GM19099 (cell line): ENCODE measurements around the gene TRAF7.

Experiments
- POLR2A ChIP-seq: IDR thresholded peaks from 3 replicates; pipeline ENCODE4 v1.6.1; 2011; ENCODE audit warnings: low read depth; ENCODE audit not compliant: insufficient read length; ENCODE audit errors: extremely low read depth

TRAF7 gene

DNA sequence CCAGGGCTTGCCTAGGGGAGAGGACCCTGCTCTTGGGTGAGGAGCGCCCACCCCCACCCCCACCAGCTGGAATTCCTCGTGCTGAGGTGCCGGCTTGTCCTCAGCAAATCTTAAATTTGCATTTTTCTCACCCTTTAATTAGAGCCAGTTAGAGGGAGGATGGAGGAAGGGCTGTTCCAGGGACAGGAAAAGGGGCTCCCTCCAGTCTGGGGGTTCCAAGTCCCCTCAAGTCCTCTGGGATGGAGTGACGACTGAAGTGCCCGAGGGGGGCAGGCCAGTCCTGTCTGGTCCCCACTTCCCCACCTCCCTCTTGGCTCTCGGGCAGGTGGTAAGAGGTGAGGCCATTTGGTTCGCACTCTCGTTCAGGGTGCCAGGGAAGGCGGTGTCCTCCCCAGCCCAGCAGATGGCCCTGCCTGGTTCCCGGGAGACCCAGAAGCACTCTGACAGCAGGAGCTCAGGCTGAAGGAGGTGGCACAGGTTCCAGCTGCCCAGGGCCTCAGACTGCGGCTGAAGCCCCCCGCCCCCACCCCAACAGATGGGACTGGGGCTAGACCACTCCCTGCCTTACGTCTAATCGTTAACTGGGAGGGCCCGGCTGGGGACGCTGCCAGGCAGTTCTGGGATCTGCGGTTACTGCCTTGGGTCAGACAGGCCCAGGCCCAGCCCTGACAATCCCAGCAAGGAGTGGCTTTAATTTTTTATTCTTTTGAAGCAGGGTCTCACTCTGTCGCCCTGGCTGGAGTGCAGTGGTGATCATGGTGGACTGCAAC, 5.0 kb upstream of the TRAF7 start:
- peak; percentile 30 for TF ChIP-seq POLR2A

DNA sequence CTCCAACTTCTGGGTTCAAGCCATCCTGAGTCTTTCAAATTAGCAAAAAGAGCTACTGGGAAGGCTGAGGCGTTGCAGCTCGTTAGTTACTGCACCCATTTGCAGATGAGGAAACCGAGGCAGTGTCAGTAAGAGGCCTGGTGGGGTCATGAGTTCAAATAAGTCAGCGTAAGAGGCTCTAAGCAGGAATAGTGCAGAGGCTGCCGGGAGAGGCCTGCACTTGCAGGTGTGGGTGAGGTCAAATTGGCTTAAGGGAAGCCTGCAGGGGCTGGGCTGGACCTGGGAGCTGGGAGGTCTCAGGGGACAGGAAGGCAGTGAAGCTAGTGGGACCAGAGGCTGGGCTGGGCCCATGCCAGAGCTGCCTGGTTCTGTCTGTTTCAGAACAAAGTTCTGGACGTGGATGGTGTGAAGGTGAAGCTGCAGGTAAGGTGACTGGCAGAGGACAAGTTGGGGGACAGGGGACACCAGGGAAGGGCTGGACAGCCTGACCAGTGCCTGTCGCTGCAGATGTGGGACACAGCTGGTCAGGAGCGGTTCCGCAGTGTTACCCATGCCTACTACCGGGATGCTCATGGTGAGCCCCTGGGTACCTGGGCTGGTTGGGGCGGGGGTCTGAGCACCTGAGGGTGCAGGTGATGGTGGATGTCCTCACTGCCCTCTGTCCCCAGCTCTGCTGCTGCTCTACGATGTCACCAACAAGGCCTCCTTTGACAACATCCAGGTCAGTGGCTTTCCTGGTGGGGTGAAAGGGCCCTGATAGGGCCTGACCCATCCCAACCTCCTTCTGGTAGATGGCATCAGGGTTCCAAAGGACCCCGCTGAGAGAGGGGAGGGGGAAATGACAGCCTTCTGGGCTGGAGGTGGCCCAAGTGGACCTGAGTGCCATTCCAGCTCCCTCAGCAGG, 4.1 kb upstream of the TRAF7 start:
- TF ChIP-seq POLR2A = peak; percentile 55

DNA sequence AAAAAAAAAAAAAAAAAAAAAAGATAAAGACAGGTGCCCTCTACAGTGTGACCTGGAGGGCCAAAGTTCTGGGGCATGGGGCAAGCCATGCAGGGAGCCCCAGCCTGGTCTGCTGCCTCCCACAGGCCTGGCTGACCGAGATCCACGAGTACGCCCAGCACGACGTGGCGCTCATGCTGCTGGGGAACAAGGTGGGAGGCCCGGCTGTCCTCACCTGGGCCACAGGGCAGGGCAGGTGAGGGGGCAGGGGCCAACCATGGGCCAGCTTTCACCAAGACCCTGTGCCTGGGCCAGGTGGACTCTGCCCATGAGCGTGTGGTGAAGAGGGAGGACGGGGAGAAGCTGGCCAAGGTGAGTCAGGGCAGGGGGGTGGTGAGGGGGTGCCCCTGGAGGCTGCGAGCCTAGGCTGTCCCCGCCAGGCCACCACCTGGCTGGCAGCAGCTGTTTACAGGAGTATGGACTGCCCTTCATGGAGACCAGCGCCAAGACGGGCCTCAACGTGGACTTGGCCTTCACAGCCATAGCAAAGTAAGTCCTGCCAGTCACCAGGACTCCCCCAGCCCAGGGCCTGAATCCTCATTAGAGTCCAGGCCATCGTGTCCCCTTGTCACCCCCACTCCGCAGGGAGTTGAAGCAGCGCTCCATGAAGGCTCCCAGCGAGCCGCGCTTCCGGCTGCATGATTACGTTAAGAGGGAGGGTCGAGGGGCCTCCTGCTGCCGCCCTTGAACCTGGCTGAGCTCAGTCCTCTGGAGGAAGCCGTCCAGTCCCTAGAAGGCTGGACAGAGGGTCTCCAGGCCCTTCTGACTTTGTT, 2.7 kb upstream of the TRAF7 start:
- peak; percentile 63 for TF ChIP-seq POLR2A

DNA sequence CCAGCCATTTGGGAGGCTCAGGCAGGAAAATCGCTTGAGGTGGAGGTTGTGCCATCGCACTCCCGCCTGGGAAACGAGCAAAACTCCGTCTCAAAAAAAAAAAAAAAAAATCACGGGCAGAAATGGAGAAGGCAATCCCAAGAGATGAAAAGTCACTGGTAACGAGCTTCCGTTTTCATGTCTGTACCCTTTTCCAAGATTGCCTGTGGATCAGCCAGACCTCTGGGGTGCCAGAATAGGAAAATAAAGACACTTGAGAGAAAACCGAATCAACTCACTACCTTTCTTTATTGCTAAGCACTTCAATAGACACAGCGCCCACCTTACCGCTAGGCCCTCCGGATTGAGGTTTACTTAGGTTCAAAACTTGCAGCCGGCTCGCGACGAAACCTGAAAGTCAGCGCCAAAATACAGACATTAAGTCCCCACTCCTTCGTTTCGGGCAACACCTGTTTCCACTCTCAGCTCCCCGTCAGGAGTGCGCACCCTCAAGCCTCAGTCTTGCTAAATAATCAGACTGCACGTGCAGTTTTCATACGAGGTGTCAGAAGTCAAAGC, 970 bp upstream of the TRAF7 start:
- TF ChIP-seq POLR2A = no peak

DNA sequence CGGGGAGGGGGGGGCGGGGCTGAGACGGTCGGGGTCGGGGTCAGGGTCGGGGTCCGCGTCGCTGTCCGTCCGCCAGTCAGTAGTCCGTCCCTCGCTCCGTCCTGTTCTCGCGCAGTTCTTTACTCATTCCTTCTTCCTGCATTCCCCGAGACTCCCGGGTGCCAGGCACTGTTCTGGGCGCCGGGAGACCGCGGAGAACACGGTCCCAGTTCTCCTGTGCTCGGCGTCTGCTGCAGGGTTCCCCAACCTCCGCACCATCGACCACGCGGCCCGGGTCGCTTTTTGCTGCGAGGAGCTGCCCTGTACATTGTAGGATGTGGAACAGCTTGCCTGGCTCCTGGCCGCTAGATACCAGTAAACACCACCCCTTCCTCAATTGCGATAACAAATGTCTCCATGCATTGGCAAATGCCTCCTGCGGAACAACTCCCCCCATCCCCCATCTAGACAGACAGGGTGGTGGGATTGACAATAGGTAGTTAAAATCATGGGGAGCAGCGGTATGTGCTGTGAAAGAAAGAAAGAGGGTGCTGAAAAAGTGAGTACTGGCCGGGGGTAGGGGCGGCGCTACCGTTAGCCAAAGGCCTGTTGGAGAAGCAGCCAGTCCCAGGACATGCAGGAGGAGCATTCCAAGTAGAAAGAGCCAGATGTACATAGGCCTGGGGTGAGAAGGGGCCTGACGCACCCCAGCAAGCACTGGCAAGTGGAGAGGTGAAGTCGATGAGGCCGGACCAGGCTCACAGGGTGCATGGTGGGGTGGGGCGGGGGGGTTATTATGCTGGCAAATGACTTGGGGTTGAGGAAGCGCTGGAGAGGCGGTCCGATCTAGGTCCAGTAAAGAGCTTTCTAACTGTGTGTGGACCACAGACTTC, 631 bp downstream of the TRAF7 start:
- no peak for TF ChIP-seq POLR2A

DNA sequence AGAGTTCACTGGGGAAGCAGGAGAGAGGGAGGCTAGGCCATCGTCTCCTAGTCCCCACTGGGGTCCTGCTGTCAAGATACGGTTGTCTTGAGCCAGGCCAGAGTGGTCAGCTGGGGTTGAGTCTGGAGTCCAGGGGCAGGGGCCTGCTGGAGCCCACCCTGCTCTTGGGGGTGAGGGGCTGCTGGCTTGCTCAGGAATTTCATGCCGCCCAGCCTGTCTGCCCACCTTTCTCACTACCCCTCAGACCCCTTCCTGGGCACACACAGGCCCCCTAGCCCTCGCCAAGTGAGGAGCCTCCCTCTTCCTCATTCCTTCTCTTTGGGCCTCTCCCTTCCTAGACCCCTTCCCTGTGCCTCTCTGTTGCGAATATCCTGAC, 1.3 kb downstream of the TRAF7 start:
- TF ChIP-seq POLR2A = no peak

DNA sequence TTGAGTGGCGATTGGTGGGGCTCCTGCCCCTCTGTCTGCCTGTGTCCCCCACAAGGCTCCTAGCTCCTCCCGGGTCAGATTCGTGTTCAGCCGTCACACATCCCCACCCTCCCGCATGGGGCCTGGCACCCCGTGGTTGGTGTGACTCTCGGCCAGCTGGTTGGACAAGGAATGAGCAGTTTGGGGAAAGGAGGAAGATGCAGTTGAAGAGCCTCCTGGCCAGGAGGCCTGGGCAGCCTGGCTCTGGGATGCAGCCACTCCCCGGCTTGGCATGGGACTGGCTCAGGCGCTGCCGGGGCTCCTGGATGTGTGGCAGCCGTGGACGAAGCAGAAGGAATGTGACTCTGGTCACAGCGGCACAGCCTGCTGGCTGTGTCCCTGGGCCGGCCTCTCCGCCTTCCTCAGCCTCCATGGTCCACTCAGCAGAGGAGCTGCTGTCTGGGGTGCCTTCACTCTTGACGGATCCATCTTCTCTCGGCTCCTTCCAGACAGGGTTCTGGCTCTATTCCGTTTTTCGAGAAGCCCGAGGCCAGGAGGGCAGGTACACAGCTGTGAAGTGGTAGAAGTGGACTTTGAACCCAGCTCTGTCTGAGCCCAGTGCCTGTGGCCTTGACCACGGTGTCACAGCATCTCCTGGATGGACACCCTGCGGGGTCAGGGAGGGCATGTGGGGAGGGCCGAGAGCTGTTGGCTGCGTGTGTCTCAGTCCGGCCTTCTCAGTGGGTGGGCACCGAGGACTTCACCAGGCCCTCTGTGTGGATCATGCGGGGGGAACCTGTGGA, 2.1 kb downstream of the TRAF7 start:
- TF ChIP-seq POLR2A = no peak

DNA sequence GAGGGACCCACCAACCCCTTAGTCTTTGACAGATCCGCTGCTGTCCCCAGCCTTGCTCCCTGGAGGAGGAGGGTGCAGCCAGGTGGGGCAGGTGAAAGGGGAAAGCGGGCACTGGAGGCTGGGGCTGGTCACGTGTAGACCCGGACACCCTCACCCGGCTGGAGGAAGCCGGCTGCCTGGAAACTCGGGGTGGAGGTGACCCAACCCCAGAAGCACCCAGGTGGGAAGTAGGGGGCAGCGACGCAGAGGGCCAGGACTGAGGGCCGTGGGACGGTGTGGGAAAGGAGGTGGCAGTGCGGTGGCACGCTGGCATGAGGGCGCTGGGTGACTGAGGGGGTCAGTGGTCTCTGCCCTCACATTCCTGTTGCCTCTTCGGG, 2.7 kb downstream of the TRAF7 start:
- no peak for TF ChIP-seq POLR2A

DNA sequence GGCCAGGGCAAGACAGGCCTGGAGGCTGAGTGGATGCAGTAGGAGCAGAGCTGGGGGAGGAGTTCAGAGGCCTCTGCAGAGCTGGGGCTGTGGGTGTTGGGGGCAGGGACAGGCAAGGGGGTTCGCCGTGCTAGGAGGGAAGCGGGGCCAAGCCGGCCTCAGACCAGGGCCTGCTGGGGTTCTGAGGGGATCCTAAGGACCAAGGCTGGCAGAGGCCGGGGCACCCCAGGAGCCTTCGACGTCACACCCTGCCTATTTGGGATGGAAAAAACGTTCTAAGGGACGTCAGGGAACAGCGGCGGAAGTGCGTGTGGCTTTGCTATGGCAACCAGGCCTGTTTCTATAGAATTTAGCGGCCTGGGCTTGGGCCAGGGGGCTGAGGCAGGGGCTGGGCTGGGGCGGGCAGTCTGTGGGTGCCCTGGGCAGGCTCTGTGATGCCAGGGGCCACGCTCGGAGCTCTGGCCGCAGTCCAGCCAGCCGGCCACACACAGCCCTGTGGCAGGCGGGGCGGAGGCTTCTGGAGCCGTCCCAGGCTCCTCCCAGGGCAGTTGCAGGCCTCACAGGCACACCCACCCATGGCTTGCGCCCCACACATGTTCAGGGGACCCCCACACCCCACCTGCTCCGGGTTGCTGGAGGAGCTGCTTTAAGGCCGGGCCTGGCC, 3.7 kb downstream of the TRAF7 start:
- TF ChIP-seq POLR2A = no peak

DNA sequence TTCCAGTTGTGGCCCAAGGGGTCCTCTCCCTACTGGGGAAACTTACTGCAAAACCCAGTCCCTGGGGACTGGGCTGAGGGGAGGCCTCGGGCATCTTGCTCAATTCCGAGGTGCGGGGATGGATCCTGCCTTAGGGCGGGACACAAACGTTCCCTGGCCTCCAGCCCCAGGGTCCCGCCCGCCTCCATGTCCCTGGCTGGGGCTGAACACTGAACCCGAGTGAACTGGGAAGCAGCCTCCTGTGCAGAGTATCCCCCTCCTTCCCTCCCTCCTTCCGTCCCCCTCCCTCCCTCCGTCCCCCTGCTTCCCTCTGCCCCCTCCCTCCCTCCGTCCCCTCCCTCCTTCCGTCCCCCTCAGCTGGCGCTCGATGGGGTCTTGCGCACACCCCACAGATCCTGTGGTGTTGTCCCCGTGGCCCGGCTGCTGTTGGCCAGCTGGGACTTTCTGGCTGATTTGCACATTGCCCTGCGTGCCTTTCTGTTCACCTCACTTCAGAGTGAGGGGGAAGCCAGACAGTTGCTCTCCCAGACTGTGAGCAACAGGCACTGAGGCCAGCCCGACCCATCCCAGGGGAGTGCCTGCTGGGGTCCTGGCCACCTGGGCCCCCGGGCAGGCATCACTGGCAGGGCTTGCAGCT, 5.5 kb downstream of the TRAF7 start:
- peak; percentile 31 for TF ChIP-seq POLR2A

DNA sequence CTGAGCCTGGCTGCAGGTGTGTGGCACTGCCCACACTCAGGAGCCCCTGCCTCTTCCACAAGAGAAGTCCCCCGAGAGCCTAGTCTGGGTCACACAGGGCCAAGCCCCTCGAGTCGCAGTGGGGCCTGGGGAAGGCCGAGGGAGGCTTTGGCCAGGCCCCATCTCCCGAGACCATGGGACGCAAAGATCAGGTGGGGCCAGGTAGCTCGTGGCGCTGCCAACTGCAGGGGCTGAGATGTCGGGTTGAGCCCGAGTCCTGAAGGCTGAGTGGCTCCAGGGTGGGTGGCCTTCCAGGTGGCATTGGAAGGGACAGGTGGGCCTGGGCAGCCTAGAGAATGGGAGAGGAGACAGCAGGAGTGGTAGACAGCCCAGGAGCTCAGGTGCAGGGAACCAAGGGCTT, 6.3 kb downstream of the TRAF7 start:
- TF ChIP-seq POLR2A = no peak

DNA sequence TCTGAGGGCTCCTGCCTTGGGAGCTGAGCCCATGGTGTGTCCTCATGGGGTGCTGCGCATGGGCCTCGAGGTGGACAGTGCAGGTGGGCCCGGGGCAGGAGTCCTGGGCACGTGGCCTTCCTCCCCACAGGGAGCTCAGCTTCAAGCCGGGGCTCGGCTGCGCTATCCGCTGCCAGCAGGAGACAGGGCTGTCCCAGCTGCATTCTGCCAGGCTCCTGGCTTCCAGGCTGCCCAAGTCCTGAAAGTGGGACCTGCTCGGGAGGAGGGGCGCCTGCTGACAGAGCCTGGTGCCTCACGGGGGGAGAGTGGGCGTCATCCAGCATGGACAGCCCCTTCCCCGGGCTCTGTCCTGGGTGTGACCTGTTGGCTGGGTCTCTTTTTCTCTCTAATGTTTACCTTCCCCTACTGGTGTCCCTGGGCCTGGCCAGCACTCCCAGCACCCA, 7.1 kb downstream of the TRAF7 start:
- TF ChIP-seq POLR2A = no peak
